Adrenal gland (tissue), 5 donors: ENCODE data around the gene PRDM4.

ENCODE experiments used
- POLR2A ChIP-seq, 2 donors: fragments of 450-650 bp; IDR thresholded peaks; one replicate each; pipeline ENCODE4 v1.6.1; 2017; ENCODE audit warnings: antibody characterized with exemption in 2 of 2, mild to moderate bottlenecking in 2 of 2, moderate library complexity in 1 of 2
- TF ChIP-seq, protein P1 (sequence below), 6 experiments: fragments of 450-650 bp in 4 of 6; fragments of 200-600 bp in 2 of 6; sonication (generic) in 1 of 6; IDR thresholded peaks; 1 replicate in 5 of 6; 2 replicates in 1 of 6; pipeline versions ENCODE4 v1.5.1 to v1.8.0; 2016 to 2021; ENCODE audit warnings: antibody characterized with exemption in 6 of 6, mild to moderate bottlenecking in 2 of 6, moderate library complexity in 1 of 6
- donor health status: DM: no; HTN: no; CAD: no.

DNA sequence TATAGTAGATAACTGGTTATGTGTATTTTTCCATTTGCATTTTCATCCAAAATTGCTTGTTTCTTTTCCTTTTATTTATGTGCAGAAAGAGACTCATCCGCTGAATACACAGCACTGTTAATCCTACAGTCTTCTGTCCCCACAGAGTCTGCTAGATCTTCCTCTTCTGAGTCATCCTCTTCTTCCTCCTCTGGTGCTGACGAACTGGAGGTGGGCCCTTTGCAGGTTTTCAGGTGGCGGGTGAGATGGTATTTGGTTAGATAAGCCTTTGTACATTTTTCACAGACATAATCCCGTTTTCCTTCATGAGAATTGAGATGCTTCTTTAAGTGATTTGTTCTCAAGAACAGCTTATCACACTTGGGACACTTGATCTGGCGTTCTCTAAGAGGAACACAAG is 26.8 kb downstream of the PRDM4 start:
- TF ChIP-seq POLR2A (IDR thresholded peaks at IDR 0.05) = no peak
- TF ChIP-seq, protein P1, sequence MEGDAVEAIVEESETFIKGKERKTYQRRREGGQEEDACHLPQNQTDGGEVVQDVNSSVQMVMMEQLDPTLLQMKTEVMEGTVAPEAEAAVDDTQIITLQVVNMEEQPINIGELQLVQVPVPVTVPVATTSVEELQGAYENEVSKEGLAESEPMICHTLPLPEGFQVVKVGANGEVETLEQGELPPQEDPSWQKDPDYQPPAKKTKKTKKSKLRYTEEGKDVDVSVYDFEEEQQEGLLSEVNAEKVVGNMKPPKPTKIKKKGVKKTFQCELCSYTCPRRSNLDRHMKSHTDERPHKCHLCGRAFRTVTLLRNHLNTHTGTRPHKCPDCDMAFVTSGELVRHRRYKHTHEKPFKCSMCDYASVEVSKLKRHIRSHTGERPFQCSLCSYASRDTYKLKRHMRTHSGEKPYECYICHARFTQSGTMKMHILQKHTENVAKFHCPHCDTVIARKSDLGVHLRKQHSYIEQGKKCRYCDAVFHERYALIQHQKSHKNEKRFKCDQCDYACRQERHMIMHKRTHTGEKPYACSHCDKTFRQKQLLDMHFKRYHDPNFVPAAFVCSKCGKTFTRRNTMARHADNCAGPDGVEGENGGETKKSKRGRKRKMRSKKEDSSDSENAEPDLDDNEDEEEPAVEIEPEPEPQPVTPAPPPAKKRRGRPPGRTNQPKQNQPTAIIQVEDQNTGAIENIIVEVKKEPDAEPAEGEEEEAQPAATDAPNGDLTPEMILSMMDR (IDR thresholded peaks at IDR 0.05) = no peak
